A549 (cell line): Measurements from ENCODE around the gene KIF5C.
A peak's percentile ranks its signal among the peaks of the same experiment; 100 is the strongest.

ENCODE experiments used
- CEBPB ChIP-seq, 2 experiments: fragments of >200 bp in 1 of 2; sonication (Bioruptor Twin) in 1 of 2; formaldehyde crosslinking in 1 of 2; IDR thresholded peaks; 2 replicates each; pipeline ENCODE4 v1.6.1; 2012 to 2016
- CTCF ChIP-seq: fragments of >200 bp; sonication (Bioruptor Twin); formaldehyde crosslinking; IDR thresholded peaks from 3 replicates; pipeline ENCODE4 v1.5.1; 2016
- RCOR1 ChIP-seq: fragments of 150-350 bp; IDR thresholded peaks from 2 replicates; pipeline ENCODE4 v1.6.1; 2014; ENCODE audit warnings: antibody characterized with exemption, low read length, low read depth
- RNF2 ChIP-seq: fragments of 200-600 bp; sonication (generic); IDR thresholded peaks from 2 replicates; pipeline ENCODE4 v1.6.1; 2016; ENCODE audit warnings: low read depth, mild to moderate bottlenecking, antibody characterized with exemption, moderate library complexity, borderline replicate concordance
- SMC3 ChIP-seq: fragments of >200 bp; sonication (Bioruptor Twin); formaldehyde crosslinking; IDR thresholded peaks from 3 replicates; pipeline ENCODE4 v1.6.1; 2018; ENCODE audit warnings: inconsistent platforms
- TP53 ChIP-seq: fragments of 250-450 bp; sonication (Bioruptor Pico); IDR thresholded peaks from 2 replicates; pipeline ENCODE4 v1.5.0; 2021; ENCODE audit warnings: mild to moderate bottlenecking, moderate library complexity
- USF2 ChIP-seq: fragments of 450-650 bp; IDR thresholded peaks from 2 replicates; pipeline ENCODE4 v1.6.1; 2014; ENCODE audit warnings: antibody characterized with exemption
- TF ChIP-seq, protein P1 (sequence below): IDR thresholded peaks from 2 replicates; pipeline ENCODE4 v1.6.1; 2012; ENCODE audit warnings: low read depth, borderline replicate concordance
- TF ChIP-seq, protein P2 (sequence below): fragments of 200-600 bp; sonication (generic); IDR thresholded peaks from 2 replicates; pipeline ENCODE4 v1.6.1; 2016; ENCODE audit warnings: antibody characterized with exemption, mild to moderate bottlenecking, moderate library complexity

DNA sequence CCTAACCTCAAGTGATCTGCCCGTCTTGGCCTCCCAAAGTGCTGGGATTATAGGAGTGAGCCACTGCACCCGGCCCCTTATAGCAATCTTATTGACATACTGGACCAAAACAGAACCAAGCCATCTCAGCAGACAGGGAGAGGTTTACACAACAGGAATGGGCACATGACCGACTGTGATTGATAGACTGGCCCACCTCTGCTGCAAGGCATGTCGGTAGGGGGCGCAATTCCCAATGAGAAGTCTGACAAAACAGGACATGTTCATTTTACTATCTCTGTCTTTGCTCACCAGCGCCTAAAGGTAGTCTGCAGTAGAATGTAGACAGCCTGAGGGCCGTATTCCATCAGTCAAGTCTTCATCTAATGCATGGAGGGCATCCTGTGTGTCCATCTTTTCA, 165.4 kb downstream of the KIF5C start:
- TF ChIP-seq, protein P1, sequence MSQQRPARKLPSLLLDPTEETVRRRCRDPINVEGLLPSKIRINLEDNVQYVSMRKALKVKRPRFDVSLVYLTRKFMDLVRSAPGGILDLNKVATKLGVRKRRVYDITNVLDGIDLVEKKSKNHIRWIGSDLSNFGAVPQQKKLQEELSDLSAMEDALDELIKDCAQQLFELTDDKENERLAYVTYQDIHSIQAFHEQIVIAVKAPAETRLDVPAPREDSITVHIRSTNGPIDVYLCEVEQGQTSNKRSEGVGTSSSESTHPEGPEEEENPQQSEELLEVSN, result no peak
- no peak for TF ChIP-seq CTCF
- 0 out of 2 replicates have a peak, but pooled peaks have one; percentile 21 for TF ChIP-seq USF2
- no peak for TF ChIP-seq CEBPB (IDR thresholded peaks at IDR 0.05)
- TF ChIP-seq RCOR1, result no peak
- TF ChIP-seq, protein P2, sequence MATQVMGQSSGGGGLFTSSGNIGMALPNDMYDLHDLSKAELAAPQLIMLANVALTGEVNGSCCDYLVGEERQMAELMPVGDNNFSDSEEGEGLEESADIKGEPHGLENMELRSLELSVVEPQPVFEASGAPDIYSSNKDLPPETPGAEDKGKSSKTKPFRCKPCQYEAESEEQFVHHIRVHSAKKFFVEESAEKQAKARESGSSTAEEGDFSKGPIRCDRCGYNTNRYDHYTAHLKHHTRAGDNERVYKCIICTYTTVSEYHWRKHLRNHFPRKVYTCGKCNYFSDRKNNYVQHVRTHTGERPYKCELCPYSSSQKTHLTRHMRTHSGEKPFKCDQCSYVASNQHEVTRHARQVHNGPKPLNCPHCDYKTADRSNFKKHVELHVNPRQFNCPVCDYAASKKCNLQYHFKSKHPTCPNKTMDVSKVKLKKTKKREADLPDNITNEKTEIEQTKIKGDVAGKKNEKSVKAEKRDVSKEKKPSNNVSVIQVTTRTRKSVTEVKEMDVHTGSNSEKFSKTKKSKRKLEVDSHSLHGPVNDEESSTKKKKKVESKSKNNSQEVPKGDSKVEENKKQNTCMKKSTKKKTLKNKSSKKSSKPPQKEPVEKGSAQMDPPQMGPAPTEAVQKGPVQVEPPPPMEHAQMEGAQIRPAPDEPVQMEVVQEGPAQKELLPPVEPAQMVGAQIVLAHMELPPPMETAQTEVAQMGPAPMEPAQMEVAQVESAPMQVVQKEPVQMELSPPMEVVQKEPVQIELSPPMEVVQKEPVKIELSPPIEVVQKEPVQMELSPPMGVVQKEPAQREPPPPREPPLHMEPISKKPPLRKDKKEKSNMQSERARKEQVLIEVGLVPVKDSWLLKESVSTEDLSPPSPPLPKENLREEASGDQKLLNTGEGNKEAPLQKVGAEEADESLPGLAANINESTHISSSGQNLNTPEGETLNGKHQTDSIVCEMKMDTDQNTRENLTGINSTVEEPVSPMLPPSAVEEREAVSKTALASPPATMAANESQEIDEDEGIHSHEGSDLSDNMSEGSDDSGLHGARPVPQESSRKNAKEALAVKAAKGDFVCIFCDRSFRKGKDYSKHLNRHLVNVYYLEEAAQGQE, result no peak
- no peak for TF ChIP-seq SMC3
- TF ChIP-seq RNF2, result no peak
- TF ChIP-seq TP53 (CRISPR knock-in tag), result no peak
